Measurements from ENCODE around the gene NISCH. TPM values are rescaled to one million over a fixed set of nuclear protein-coding genes. Genes with fewer than 3 reads are reported as not detected.

Gene NISCH
- total and polyA plus RNA-seq, 4 donors, result 91.5 to 161 (median 113) TPM

DNA sequence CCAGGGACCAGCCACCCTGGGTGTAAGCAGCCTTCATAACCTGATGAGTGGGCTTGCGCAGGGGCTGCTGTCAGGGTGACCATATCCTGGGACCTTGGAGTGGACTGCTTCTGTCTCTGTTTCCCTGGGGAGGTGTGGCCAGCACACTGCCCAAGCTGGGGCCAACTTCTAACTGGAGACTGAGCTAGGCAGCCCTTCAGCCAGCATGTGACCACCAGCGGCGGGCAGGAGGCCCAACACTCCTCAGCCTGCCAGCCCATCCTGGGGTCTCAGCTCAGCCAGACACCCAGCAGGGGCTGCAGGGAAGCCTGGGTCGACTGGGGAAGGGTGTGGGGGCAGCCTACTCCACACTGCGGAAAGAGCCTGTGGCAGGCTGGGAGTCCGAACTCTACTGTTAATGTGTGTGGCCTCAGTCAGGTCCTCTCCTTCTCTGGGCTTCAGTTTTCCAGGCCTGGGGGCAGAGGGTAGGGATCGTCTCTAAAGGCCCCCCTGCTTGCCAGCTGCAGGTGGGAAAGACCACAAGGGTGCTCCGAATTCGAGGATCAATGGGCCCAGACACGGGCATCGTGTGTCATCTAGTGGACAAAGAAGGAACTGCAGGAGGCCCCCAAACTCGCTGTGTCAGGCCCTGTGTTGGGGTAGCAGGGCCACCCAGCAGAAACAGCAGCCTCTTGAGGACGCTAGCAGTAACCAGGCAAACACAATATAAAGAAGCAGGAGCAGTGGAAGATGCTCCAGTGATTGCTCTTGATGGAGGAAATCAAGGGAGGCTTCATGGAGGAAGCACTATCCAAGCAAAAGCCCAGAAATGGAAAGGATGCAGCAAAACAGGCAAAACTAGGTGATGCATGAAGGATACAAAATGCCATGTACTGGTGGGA lies 8.5 kb upstream of the NISCH start:
- H3K27ac ChIP-seq (ENCODE audit: low read depth, low read length), result no peak overlapping the region
- H3K36me3 ChIP-seq (ENCODE audit: control insufficient read depth, insufficient read depth, low read length), result no peaks in the 10 kb centered on the region
- peak in 3 of 6 donors; percentile 22 to 83 (median 81) for DNase-seq (ENCODE audit: low read depth in 4 of 6, low spot score in 6 of 6)
- peaks cover 34% of the 10 kb centered on the region for H3K4me1 ChIP-seq (ENCODE audit: control insufficient read depth, insufficient read depth, low read length)
- WGBS (ENCODE audit: insufficient coverage), result 29% methylated on average over 13 of the region's 13 CpGs
- no peak overlapping the region for H3K4me3 ChIP-seq (ENCODE audit: low read depth, low read length)
- H3K9me3 ChIP-seq (ENCODE audit: control insufficient read depth, insufficient read depth, low read length), result no peaks in the 10 kb centered on the region
- H3K27me3 ChIP-seq (ENCODE audit: control insufficient read depth, insufficient read depth, low read length), result no peaks in the 10 kb centered on the region

DNA sequence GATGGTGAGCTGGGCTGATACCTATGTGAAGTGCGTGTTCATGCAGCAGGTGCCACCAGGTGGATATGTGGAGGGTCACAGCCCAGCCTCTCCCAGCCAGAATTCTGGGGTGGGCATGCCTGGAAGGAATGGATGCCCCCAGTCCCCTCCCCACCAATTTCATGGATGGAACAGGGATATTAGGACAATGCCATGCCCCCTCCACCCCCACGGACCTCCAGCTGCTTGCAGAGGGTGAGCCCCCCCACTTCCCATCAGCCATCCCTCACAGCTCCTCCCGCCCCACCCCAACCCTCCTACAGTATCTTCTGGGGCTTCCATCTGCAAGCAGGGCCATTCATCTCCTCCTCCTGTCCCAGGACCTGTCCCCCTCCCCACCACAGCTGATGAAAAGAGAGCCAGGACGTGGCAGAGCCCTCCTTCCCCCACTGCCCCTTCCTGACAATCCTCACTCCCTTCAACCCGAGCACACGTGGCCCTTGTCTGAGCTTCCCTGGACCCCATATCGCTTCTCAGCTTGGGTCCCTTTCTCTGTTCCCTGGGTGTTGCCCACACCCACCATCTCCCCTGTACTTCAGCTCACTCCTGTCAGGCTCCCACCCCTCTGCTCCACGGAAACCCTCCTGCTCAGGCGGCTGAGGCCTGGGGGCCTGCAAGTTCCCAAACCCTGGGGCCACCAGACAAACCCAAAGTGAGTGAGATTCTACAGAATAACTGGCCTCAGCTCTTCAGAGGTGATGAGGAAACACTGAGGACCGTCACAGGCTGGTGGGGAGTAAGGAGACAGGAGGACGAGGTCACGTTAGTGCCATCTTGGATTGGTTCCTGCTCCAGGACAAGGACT lies 7.7 kb upstream of the NISCH start:
- Histone ChIP-seq H3K36me3 (ENCODE audit: control insufficient read depth, insufficient read depth, low read length) (no peaks in the 10 kb centered on the region), H3K27me3 (ENCODE audit: control insufficient read depth, insufficient read depth, low read length) (no peaks in the 10 kb centered on the region), H3K4me3 (ENCODE audit: low read depth, low read length) (no peak overlapping the region), H3K27ac (ENCODE audit: low read depth, low read length) (no peak overlapping the region), H3K4me1 (ENCODE audit: control insufficient read depth, insufficient read depth, low read length) (peaks cover 29% of the 10 kb centered on the region), H3K9me3 (ENCODE audit: control insufficient read depth, insufficient read depth, low read length) (no peaks in the 10 kb centered on the region)
- 69% methylated on average over 11 of the region's 12 CpGs for WGBS (ENCODE audit: insufficient coverage)
- DNase-seq (ENCODE audit: low read depth in 4 of 6, low spot score in 6 of 6), result no peak

DNA sequence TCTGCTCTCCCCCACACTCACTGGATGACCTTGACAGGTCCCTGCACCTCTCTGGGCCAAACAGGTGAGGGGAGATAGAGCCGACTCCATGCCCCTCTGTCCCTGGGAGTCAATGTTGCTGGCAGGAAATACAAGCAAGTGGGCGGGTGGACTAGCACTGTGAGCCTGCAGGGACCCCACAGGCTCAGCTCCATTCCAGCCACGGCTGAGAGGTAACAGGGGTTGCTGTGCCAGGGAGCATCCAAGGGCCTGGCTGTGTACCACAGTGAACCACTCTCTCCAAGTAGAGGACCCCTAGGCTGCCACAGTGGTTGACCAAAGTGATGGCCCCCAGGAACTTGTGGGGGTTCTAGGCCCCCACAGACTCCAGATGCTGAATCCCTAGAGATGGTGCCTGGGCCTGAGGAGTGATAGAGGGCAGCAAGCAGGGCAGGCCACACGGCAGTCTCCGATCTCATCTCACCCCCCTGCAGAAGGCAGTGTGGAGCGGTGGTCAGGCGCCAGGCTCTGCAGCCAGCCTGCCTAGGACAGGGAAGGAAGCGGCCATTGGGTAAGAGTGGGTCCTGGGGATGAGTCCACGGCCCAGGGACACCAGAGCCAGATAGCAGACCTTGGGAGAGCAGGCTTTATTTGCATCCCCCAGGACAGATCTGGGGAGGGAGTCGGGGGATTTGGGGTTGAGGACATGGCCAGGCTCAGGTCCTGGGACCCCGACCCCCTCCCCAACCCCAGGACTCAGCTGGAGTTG lies 4.7 kb upstream of the NISCH start:
- H3K36me3 ChIP-seq (ENCODE audit: control insufficient read depth, insufficient read depth, low read length), result no peaks in the 10 kb centered on the region
- 76% methylated on average over 6 of the region's 11 CpGs for WGBS (ENCODE audit: insufficient coverage)
- no peaks in the 10 kb centered on the region for H3K9me3 ChIP-seq (ENCODE audit: control insufficient read depth, insufficient read depth, low read length)
- peaks cover 26% of the 10 kb centered on the region for H3K4me1 ChIP-seq (ENCODE audit: control insufficient read depth, insufficient read depth, low read length)
- no peak overlapping the region for H3K27ac ChIP-seq (ENCODE audit: low read depth, low read length)
- H3K4me3 ChIP-seq (ENCODE audit: low read depth, low read length), result no peak overlapping the region
- H3K27me3 ChIP-seq (ENCODE audit: control insufficient read depth, insufficient read depth, low read length), result no peaks in the 10 kb centered on the region
- DNase-seq (ENCODE audit: low read depth in 4 of 6, low spot score in 6 of 6), result no peak

DNA sequence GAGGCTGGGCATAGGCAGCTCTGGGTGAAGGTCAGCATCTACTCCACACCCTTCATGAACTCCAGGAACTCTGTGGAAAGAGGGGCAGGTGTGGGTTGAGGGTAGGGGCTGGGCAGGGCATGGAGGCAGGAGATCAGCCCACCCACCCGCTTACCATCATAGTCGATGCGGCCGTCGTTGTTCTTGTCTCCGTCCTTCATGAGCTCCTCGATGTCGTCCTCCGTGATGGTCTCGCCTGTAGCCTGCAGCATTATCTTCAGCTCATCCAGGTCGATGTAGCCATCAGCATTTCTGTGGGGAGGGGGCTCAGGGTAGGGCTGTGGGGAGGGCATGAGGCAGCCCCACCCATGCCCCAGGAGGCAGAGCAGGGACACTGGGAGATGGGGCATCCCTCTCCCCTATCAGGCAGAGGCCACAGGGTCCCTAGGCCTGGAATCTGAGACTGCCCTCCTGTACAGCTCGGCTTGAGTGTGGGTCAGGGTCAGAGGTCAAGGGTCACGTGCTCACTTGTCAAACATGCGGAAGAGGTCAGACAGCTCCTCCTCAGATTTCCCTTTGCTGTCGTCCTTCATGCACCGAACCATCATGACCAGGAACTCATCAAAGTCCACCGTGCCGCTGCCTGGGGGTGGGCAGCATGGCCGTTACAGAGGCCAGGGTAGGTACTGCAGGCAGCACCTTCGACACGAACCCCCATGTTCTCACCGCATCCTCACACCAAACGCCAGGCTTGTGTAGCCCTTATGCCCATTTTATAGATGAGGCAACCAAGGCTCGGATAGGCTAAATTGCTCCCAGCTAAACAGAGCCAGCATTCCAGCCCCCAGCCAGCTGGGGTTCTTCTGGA lies 3.9 kb upstream of the NISCH start:
- no peak for DNase-seq (ENCODE audit: low read depth in 4 of 6, low spot score in 6 of 6)
- 68% methylated on average over 16 of the region's 24 CpGs for WGBS (ENCODE audit: insufficient coverage)
- Histone ChIP-seq H3K9me3 (ENCODE audit: control insufficient read depth, insufficient read depth, low read length) (no peaks in the 10 kb centered on the region), H3K36me3 (ENCODE audit: control insufficient read depth, insufficient read depth, low read length) (no peaks in the 10 kb centered on the region), H3K4me3 (ENCODE audit: low read depth, low read length) (no peak overlapping the region), H3K27me3 (ENCODE audit: control insufficient read depth, insufficient read depth, low read length) (no peaks in the 10 kb centered on the region), H3K4me1 (ENCODE audit: control insufficient read depth, insufficient read depth, low read length) (peaks cover 24% of the 10 kb centered on the region), H3K27ac (ENCODE audit: low read depth, low read length) (no peak overlapping the region)

DNA sequence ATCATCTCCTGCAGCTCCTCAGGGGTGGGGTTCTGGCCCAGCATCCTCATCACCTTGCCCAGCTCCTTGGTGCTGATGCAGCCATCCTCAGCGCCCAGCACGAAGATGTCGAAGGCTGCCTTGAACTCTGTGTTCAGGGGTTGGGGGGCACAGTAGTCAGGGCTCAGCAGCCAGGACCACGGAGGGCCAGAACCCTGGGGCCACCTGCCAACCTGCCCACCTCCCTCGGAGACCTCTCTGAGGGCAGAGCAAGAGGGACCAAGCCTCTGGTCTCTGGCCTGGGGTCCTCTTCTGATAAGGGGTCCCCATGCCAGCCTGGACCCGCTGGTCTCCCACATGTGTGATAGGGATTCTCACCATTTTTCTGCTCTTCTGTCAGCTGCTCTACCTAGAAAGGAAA lies 3.3 kb upstream of the NISCH start:
- Histone ChIP-seq H3K9me3 (ENCODE audit: control insufficient read depth, insufficient read depth, low read length) (no peaks in the 10 kb centered on the region), H3K36me3 (ENCODE audit: control insufficient read depth, insufficient read depth, low read length) (no peaks in the 10 kb centered on the region), H3K4me3 (ENCODE audit: low read depth, low read length) (no peak overlapping the region), H3K27me3 (ENCODE audit: control insufficient read depth, insufficient read depth, low read length) (no peaks in the 10 kb centered on the region), H3K4me1 (ENCODE audit: control insufficient read depth, insufficient read depth, low read length) (peaks cover 25% of the 10 kb centered on the region), H3K27ac (ENCODE audit: low read depth, low read length) (no peak overlapping the region)
- 89% methylated on average over 5 of the region's 6 CpGs for WGBS (ENCODE audit: insufficient coverage)
- DNase-seq (ENCODE audit: low read depth in 4 of 6, low spot score in 6 of 6), result no peak

DNA sequence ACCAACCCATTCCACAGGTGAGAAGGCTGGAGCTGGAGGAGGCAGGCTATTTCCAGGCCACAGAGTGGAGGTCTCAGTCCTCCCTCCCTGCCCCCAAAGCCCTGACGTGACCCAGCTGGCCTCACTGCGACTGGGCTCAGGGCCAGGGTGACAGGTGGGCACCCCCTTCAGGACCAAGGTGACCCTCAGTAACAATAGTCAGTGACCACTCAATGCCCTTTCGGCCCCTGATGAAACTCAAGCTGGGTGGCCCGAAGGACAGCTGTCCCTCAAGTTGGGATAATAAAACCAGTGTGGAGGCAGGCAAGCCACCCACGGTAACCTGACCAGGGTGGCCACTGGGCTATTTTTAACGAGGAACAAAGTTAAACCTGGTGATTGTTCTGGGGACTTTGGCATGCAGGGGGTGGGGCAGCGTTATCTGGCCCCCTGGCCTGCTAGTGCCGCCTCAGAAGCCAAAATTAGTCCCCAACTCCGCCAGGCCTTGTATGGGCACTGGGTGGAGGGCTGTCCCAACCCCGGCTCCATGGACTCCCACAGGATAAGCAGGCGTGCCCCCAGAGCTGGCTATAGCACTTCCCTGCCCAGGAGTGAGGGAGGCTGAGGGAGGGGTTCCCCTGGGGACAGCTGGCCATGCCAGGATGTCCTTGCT lies 2.7 kb upstream of the NISCH start:
- Histone ChIP-seq H3K27me3 (ENCODE audit: control insufficient read depth, insufficient read depth, low read length) (no peaks in the 10 kb centered on the region), H3K36me3 (ENCODE audit: control insufficient read depth, insufficient read depth, low read length) (peaks cover 5% of the 10 kb centered on the region), H3K27ac (ENCODE audit: low read depth, low read length) (no peak overlapping the region), H3K4me1 (ENCODE audit: control insufficient read depth, insufficient read depth, low read length) (peaks cover 30% of the 10 kb centered on the region), H3K4me3 (ENCODE audit: low read depth, low read length) (no peak overlapping the region), H3K9me3 (ENCODE audit: control insufficient read depth, insufficient read depth, low read length) (no peaks in the 10 kb centered on the region)
- WGBS (ENCODE audit: insufficient coverage), result 65% methylated on average over 11 of the region's 11 CpGs
- DNase-seq (ENCODE audit: low read depth in 4 of 6, low spot score in 6 of 6), result no peak

DNA sequence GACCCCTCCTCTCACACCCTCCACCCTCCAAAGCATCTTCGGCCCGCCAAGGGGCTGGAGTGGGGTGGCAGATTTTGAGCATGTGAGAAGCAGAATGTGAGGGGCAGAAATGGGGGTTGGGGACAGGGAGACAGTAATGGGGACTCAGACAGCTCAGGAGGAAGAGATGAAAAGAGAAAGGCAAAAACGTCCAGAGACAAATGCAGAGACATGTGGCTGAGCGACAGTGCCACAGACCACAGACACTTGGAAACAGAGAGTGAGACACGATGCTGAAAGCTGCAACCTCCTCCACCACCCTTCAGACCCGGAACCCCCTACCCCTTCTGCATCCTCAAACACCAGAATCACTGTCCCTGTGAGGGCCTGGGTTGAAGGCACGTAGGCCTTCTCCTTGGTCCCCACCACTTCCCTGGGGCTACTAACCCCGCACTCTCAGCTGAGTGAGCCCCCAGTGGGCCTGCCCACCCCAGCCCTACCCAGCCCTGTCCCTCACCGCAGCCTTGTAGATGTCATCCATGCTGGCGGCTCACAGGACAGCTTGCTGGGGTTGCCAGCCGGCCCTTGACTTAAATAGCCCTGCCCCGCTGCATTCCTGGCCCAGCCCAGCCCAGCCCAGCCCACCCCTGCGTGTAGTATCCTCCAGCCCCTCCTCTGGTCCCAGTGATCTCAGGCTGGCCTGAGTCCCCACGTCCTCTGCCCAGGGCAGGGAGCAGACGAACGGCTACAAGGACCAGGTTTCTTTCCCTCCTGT lies 1.7 kb upstream of the NISCH start, which contains the start of gene TNNC1:
Gene TNNC1, minus strand, starts transcription at position 546 of the 754 bp plus-strand sequence. Its CDS starts 26 bp downstream, at position 520.
- Histone ChIP-seq H3K9me3 (ENCODE audit: control insufficient read depth, insufficient read depth, low read length) (no peaks in the 10 kb centered on the region), H3K4me3 (ENCODE audit: low read depth, low read length) (no peak within 1 kb of the TSS), H3K27me3 (ENCODE audit: control insufficient read depth, insufficient read depth, low read length) (no peaks in the 10 kb centered on the region), H3K27ac (ENCODE audit: low read depth, low read length) (peak within 1 kb of the TSS; percentile 91), H3K4me1 (ENCODE audit: control insufficient read depth, insufficient read depth, low read length) (peaks cover 33% of the 10 kb centered on the region), H3K36me3 (ENCODE audit: control insufficient read depth, insufficient read depth, low read length) (peaks cover 13% of the 10 kb centered on the region)
- WGBS (ENCODE audit: insufficient coverage), result 58% methylated on average over 12 of the region's 16 CpGs
- no peak for DNase-seq (ENCODE audit: low read depth in 4 of 6, low spot score in 6 of 6)

DNA sequence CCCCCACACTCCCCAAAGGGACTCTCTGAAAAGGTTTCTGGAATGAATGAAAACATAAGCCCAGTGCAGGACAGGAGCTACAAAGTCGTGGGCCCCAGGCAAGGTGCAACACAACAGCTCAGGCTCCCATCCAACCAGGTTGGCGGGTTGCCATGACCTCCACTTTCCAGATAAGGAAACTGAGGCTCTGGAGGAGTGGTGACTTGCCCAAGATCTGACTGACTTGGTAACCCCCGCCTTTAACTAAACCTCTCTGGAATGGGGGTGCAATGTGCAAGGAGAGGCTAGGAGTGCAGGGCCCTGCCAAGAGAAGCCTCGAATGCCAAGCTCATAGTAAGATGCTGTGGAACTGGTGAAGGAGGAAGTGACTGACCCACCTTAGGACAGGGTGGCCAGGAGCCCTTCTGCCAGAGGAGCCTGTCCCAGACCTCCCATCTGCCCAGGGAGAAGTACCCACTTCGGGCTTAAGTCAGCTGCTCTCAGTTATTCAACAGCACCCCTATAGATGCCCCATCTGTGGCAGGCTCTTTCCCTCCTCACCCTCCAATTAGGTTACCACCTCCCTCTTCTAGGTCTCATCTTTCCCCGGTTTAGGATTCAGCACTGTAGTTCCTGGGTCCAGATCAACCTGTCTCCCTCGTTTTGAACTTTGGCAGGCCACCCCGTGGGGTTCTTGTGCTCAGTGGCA lies 1.0 kb upstream of the NISCH start:
- no peak for DNase-seq (ENCODE audit: low read depth in 4 of 6, low spot score in 6 of 6)
- peaks cover 20% of the 10 kb centered on the region for H3K36me3 ChIP-seq (ENCODE audit: control insufficient read depth, insufficient read depth, low read length)
- no peaks in the 10 kb centered on the region for H3K9me3 ChIP-seq (ENCODE audit: control insufficient read depth, insufficient read depth, low read length)
- peaks cover 33% of the 10 kb centered on the region for H3K4me1 ChIP-seq (ENCODE audit: control insufficient read depth, insufficient read depth, low read length)
- H3K4me3 ChIP-seq (ENCODE audit: low read depth, low read length), result no peak overlapping the region
- no peaks in the 10 kb centered on the region for H3K27me3 ChIP-seq (ENCODE audit: control insufficient read depth, insufficient read depth, low read length)
- 74% methylated on average over 6 of the region's 8 CpGs for WGBS (ENCODE audit: insufficient coverage)
- peak overlapping the region; percentile 91 for H3K27ac ChIP-seq (ENCODE audit: low read depth, low read length)
